CD4-positive, alpha-beta T cell treated with Interleukin-1 beta for 1 hour (primary cell): ENCODE measurements around the gene FAM83G.

Experiments used
- DNase-seq, 2 donors: peaks; one replicate each; pipeline ENCODE4 v3.0.0-alpha.2; 2020 to 2022

Gene FAM83G

DNA sequence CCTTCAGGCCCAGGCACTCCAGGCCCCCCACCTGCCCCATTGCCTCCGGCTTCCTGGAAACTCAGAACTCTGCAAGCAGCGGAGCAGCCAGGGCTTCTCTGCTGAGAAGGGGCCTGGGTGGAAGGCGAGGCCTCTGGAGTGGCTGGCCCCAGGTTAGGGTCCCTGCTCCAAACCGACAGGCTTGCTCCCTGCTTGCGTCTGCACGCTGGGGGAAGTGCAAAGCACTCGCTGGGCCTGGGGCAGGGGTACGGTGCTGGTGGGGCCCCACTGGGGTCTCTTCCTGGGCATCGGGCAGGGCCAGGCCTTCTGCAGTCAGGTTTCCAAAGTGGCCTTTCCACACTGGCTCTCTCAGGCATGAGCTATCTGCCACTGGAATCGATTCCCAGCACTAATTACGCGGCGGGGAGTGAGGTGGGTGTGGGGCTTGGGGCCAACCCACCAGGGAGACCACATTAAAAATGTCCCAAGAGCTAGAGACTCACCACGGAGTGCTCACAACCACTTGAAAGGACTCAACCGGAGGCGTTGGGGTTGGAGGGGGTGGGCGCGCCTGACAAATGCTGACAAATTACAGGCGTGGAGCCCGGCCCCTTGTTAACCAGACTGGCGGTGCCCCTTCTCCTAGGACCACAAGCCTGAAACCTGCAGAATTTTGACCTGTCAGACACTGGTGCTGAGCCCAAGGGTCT is 17.9 kb downstream of the FAM83G start:
- no peak for DNase-seq

GRCh38 chr17:18985475-18985874 is 19.1 kb downstream of the FAM83G start:
- DNase-seq = no peak

DNA sequence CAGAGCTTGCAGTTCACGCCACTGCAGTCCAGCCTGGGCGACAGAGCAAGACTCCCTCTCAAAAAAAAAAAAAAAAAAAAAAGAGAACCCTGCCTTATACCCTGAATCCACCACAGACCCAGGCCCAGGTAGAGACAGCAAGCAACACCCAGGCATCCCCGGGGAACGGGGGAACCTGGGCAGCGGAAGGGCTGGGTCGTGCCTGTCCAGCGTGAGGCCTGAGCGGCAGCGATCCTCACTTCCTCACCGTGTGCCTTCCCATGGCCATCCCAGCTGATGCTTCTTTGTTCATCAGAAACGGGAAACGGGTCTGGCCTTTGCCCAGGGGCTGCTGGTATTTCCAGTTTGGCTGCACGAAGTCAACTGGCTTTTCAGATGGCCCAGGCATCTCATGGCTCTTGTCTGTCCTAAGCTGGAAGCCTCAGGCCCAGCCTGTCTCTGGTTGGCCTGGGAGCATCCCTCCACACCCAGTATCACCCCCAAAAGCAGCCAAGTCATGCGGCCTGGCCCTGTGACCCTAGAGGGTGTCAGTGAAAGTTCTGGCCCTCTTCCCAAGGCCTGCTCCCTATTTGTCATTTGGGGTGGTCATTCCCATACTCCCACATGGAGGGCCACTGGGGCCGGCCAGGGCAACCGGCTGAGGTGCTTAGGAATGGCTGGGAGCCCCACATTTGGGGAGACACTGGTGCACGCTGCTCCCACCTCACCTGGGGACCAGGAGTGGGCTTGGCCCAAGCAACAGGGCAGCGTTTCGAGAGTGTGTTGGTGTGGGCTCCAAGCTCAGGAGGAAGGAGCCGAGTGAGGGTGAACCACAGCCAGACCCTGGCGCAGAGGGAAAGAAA is 20.1 kb downstream of the FAM83G start:
- no peak for DNase-seq

- no peak for DNase-seq
Measured at GRCh38 chr17:18981642-18982424, 22.7 kb downstream of the FAM83G start.

DNA sequence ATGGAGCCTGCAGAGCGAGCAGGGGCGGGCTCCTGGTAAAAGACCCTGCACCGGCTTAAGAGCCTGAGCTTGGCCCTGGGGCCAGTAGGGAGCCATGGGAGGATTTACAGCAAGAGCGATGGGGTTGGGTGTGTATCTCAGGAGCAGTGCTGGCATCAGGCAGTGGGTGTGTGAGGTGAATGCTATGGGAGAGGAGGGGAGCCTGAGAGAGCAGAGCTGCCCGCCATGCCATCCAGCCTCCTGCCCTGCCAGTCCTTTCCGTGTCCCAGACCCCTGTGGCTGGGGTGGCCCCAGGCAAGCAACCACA is 23.3 kb downstream of the FAM83G start:
- no peak for DNase-seq

- no peak for DNase-seq
Measured at GRCh38 chr17:18980682-18981334, 23.8 kb downstream of the FAM83G start.

- no peak for DNase-seq
Measured at GRCh38 chr17:18978655-18979054, 25.9 kb downstream of the FAM83G start.

DNA sequence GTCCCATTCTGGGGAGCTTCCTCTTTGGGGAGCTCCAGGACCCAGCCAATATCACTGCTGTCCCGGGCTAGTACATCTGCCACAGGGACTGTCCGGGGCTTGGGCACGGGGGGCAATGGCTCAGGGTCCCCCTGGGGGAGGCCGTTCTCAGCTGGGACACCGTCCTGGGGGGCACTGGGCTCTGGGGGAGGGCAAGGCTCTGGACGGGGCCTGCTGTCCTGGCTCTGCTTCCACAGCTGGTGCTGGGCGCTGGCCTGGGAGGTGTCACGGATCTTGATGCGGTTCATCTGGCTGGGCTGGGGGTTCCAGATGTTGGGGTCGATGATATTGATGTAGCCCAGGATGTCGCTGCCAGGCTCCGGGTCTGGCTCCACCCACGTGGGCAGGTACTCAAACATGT is 26.5 kb downstream of the FAM83G start:
- DNase-seq = no peak

DNA sequence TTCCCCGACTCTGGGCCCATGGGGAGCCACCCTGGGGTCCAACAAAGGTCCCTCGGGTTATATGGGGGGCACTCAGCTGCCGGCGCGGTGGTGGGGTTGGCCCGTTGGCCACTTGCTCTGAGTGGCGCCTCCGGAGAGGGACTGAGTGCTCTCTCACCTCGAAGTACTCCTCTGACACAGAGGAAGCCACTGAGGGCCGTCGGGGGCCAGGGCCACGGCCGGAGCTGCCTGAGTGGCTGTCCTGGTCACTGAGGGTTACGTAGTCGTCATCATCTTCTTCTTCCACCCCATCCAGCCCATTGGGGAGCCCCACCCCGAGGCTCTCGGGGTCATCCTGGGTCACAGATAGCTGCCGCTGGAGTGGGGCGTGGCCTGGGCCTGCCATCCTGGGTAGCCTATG is 26.9 kb downstream of the FAM83G start:
- no peak for DNase-seq

DNA sequence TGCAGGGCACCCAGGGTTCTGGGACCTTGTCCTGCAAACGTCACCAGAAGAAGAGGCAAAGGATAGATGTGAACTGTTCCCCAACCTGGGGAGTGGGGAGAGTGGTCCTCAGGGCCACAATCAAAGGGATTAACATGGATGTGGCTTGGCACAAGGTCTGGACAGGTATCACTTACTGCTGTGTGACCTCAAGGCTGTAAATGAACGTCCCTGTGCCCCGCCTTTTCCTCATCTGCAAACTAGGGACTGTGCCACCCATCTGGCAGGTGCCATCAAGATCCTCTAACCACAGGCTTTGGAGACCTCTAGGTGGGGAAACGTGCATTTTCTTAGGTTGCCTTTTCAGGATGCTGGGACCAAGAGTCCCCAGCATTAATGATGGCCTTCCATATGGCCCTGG is 27.5 kb downstream of the FAM83G start:
- DNase-seq = no peak

- no peak for DNase-seq
Measured at GRCh38 chr17:18976201-18976600, 28.4 kb downstream of the FAM83G start.

GRCh38 chr17:18975597-18975996 is 29.0 kb downstream of the FAM83G start:
- no peak for DNase-seq

- no peak for DNase-seq
Measured at GRCh38 chr17:18974407-18975149, 30.0 kb downstream of the FAM83G start.

GRCh38 chr17:18971801-18972200 is 32.8 kb downstream of the FAM83G start:
- no peak for DNase-seq

DNA sequence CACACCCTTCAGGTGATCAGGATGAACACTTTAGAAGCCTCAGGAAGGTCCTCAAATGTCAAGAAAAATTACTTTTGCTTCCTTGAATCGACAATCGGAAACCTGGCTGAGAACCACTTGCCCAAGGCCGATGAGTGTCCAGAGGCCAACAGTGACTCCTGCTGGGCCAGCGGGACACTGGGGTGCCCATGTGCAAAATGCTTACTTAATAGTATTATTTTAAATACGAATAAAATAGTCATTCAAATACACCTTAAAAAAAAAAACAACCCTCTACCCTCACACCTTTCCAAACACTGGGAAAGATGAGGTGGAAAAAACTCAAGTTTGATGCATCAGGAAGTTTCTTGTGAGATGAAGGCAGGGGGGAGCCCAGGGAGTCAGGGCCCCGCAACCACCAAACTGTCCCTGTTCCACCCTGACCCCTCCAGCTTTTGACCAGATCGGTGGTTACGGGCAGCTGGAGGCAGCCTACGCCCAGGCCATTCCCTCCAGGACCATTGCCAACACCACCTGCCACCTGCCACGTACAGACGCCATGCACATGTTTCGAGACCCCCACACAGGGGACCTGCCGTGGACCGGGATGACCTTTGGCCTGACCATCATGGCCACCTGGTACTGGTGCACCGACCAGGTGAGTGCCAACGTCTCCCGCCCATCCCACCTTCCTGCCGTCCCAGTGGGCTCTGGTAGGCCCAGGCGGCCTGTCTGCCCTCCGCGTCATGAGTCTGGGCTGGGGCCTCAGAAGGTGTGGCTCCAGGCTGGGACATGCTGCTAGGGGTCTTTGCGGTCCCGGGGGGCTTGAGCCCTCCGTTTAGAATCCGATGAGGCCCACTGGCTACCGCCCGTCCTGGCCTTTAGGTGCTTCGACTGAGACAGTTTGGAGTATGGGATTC is 33.7 kb downstream of the FAM83G start:
- no peak for DNase-seq

- no peak for DNase-seq
Measured at GRCh38 chr17:18968945-18969887, 35.3 kb downstream of the FAM83G start.

DNA sequence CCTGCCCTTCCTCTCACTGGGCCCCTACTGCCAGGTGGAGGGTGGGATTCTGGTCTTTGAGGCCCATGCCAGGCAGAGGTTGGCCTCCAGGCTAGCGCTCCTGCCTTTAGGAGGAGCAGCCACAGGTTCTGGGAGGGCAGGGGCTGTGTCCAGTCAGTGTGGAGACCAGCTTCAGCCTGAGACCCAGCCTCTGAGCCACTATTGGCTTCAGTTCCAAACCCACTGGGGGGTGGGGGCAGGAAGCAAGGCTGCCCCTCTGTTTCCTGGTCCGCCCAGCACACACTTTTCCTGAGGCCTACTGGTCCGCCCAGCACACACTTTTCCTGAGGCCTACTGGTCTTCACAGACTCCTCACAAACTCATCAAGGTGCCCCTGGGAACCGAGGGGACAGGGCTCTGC is 36.2 kb downstream of the FAM83G start:
- no peak for DNase-seq

GRCh38 chr17:18967916-18968315 is 36.6 kb downstream of the FAM83G start:
- no peak for DNase-seq

- no peak for DNase-seq
Measured at GRCh38 chr17:18966831-18967624, 37.5 kb downstream of the FAM83G start.
